CD4-positive, alpha-beta memory T cell (primary cell): ENCODE measurements around the gene SARS1. TPM values are rescaled to one million over a fixed set of nuclear protein-coding genes. Genes with fewer than 3 reads are reported as not detected.

Experiments
- CTCF ChIA-PET: fragments of 350-600 bp; sonication (Branson Sonifier 250); formaldehyde crosslinking; loops from one replicate; lab custom pipeline; 2021; ENCODE audit warnings: inconsistent platforms; ENCODE audit not compliant: partially characterized antibody; lab: Charles Lee
- POLR2A ChIA-PET: fragments of 350-600 bp; sonication (Branson Sonifier 250); formaldehyde crosslinking; loops from one replicate; lab custom pipeline; 2021; ENCODE audit not compliant: partially characterized antibody; lab: Charles Lee
- DNase-seq, 5 donors: peaks; one replicate each; pipeline versions ENCODE4 v3.0.0 to v3.0.0-alpha.2; 2020 to 2022; ENCODE audit warnings: mixed read lengths in 1 of 5
- H3K27ac ChIP-seq: one replicate; pipeline ENCODE4 v1.7.0; 2013; ENCODE audit warnings: low read depth, low read length
- H3K27me3 ChIP-seq: 2 replicates; pipeline ENCODE4 v1.7.0; 2013; ENCODE audit warnings: mild to moderate bottlenecking, low read length, moderate library complexity; ENCODE audit not compliant: insufficient read depth
- H3K36me3 ChIP-seq: 2 replicates; pipeline ENCODE4 v1.7.0; 2013; ENCODE audit warnings: mild to moderate bottlenecking, low read length, moderate library complexity; ENCODE audit not compliant: insufficient read depth
- H3K4me1 ChIP-seq: 2 replicates; pipeline ENCODE4 v1.7.0; 2013; ENCODE audit warnings: mild to moderate bottlenecking, low read length, moderate library complexity; ENCODE audit not compliant: insufficient read depth
- H3K4me3 ChIP-seq, 2 donors: one replicate each; pipeline ENCODE4 v1.7.0; 2013; ENCODE audit warnings: low read length in 2 of 2, mild to moderate bottlenecking in 1 of 2
- H3K9me3 ChIP-seq, 2 donors: one replicate each; pipeline ENCODE4 v1.7.0; 2013; ENCODE audit warnings: low read length in 2 of 2, control low read depth in 1 of 2; ENCODE audit not compliant: control insufficient read depth in 1 of 2
- H3K27ac Mint-ChIP-seq, 7 donors: one replicate each; pipeline ENCODE4 v1.8.0; 2020 to 2021; ENCODE audit warnings: mixed read lengths in 7 of 7, mild to moderate bottlenecking in 6 of 7, inconsistent platforms in 3 of 7, moderate library complexity in 3 of 7
- H3K27me3 Mint-ChIP-seq, 2 donors: one replicate each; pipeline ENCODE4 v1.8.0; 2020 to 2021; ENCODE audit warnings: mixed read lengths in 2 of 2
- H3K36me3 Mint-ChIP-seq, 2 donors: one replicate each; pipeline ENCODE4 v1.8.0; 2020 to 2021; ENCODE audit warnings: mixed read lengths in 2 of 2, inconsistent platforms in 1 of 2, mild to moderate bottlenecking in 1 of 2
- H3K4me1 Mint-ChIP-seq, 4 donors: one replicate each; pipeline ENCODE4 v1.8.0; 2020 to 2021; ENCODE audit warnings: mixed read lengths in 4 of 4, mild to moderate bottlenecking in 1 of 4
- H3K4me3 Mint-ChIP-seq, 8 donors: one replicate each; pipeline ENCODE4 v1.8.0; 2020 to 2021; ENCODE audit warnings: mixed read lengths in 8 of 8, mild to moderate bottlenecking in 7 of 8, moderate library complexity in 6 of 8, inconsistent platforms in 3 of 8
- H3K9me3 Mint-ChIP-seq, 8 donors: one replicate each; pipeline ENCODE4 v1.8.0; 2020 to 2021; ENCODE audit warnings: mixed read lengths in 8 of 8, mild to moderate bottlenecking in 5 of 8, inconsistent platforms in 3 of 8, moderate library complexity in 1 of 8
- intact Hi-C: fragments of 100-400 bp; cut with micrococcal nuclease; formaldehyde crosslinking; loops from one replicate; pipeline ENCODE4 v1.15.1; 2023
- polyA plus RNA-seq, 2 donors: library from polyadenylated mRNA; unstranded; fragments of 300-500 nt; fragmentation: Illumina TruSeq; gene quantifications; one replicate each; pipeline ENCODE4 v1.2.3, GENCODE V29; 2021
- total RNA-seq, 2 experiments: library from RNA; stranded (reverse); gene quantifications; one replicate each; pipeline ENCODE4 v1.2.3, GENCODE V29; 2021

The SARS1 gene
- total and polyA plus RNA-seq, 4 experiments from 2014 or later = 153 to 199 (median 184) TPM

DNA sequence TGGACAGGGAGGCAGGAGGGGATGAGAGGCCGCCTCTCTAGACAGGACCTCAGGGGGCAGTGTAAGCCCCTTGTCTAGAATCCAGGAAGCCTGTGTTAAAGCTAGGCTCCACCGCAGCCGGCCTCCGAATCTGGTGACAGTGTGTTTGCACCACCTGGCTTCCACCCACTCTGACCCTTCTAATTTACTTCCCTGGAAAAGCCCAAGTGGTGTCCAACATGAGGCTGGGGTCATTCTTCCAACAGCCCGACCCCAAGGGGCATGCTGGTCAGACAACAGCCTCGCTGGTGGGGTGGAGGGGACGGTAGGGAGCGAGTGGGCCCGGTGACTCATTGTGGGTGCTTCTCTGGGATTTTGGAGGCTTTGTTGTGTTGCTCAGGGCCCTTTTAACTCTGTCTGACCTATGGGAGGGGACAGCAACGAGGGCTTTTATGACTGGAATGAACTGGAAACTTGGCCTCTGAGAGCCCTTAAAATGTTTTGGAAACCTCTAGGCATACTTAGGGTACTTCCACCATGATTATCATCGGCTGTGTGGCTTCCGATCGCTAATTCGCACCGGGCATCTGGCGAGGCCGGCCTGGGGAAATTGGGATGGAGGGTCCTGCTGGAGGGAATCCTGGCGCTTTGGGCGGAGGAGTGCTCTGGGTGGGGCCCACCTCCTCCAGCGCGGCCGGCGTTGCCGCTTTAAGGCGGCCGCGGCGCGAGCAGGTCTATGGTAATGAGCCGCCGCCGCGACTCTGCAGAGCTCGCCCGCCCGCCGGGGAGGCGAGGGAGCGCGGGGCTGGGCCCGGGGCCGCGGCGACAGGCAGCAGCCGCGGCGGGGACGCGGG is 35.3 kb downstream of the SARS1 start, which contains the start of gene CELSR2:
TSS of gene CELSR2 (plus strand) at position 743 of the 833 bp plus-strand sequence. CDS start 541 bp downstream, outside the sequence.
- Histone ChIP-seq H3K9me3 (no peaks in the 10 kb centered on the region), H3K4me1 (peaks cover 18% of the 10 kb centered on the region), H3K27me3 (no peaks in the 10 kb centered on the region), H3K4me3 (peak within 1 kb of the TSS in 1 of 2 donors; percentile 34), H3K27ac (no peak within 1 kb of the TSS), H3K36me3 (no peaks in the 10 kb centered on the region)
- peak within 1 kb of the TSS; percentile 69 to 82 (median 79) for H3K4me3 Mint-ChIP-seq
- peak within 1 kb of the TSS in 3 of 7 donors; percentile 12 to 66 (median 48) for H3K27ac Mint-ChIP-seq
- DNase-seq = peak; percentile 57 to 71 (median 64)
- H3K36me3 Mint-ChIP-seq = no peaks in the 10 kb centered on the region
- H3K9me3 Mint-ChIP-seq = no peaks in the 10 kb centered on the region
- ChIA-PET CTCF (interaction anchor here (0.8 to 1.5 kb wide), 2 partner anchors 34 to 392 kb away, joined by 3 read pairs; partner anchors contain the start of gene PSRC1), POLR2A (interaction anchor here (0.6 to 1.5 kb wide), 5 partner anchors 8 to 283 kb away, joined by 3 to 6 read pairs (median 3); partner anchors contain the start of gene PSRC1)
- H3K4me1 Mint-ChIP-seq = peaks cover 6 to 17% (median 9%) of the 10 kb centered on the region in 4 donors
- intact Hi-C loops = loop anchor here (1.0 kb wide), 1 partner anchor 8 kb away; no protein-coding TSS in a partner anchor
- H3K27me3 Mint-ChIP-seq = peaks cover 6 to 15% of the 10 kb centered on the region in 2 donors

GRCh38 chr1:109249654-109250401 is 36.1 kb downstream of the SARS1 start:
- DNase-seq = peak in 1 of 5 donors; percentile 22
- Mint-ChIP-seq H3K27ac (peak overlapping the region in 1 of 7 donors; percentile 30), H3K9me3 (no peaks in the 10 kb centered on the region), H3K36me3 (no peaks in the 10 kb centered on the region), H3K4me1 (peaks cover 6 to 17% (median 8%) of the 10 kb centered on the region in 4 donors), H3K27me3 (peaks cover 1 to 9% of the 10 kb centered on the region in 2 donors), H3K4me3 (peak overlapping the region; percentile 30 to 82 (median 66))
- Histone ChIP-seq H3K4me1 (peaks cover 22% of the 10 kb centered on the region), H3K27me3 (no peaks in the 10 kb centered on the region), H3K27ac (no peak overlapping the region), H3K36me3 (no peaks in the 10 kb centered on the region), H3K4me3 (no peak overlapping the region), H3K9me3 (no peaks in the 10 kb centered on the region)
- CTCF ChIA-PET = interaction anchor here (1.5 kb wide), 1 partner anchor 33 kb away, joined by 3 read pairs; the partner anchor contains the start of gene PSRC1
- intact Hi-C loops = loop anchor here (1.0 kb wide), 1 partner anchor 9 kb away; no protein-coding TSS in a partner anchor
- POLR2A ChIA-PET = interaction anchor here (1.1 to 1.5 kb wide), 6 partner anchors 9 to 784 kb away, joined by 3 to 6 read pairs (median 4); partner anchors contain the start of genes PSRC1, SARS1 and STRIP1

DNA sequence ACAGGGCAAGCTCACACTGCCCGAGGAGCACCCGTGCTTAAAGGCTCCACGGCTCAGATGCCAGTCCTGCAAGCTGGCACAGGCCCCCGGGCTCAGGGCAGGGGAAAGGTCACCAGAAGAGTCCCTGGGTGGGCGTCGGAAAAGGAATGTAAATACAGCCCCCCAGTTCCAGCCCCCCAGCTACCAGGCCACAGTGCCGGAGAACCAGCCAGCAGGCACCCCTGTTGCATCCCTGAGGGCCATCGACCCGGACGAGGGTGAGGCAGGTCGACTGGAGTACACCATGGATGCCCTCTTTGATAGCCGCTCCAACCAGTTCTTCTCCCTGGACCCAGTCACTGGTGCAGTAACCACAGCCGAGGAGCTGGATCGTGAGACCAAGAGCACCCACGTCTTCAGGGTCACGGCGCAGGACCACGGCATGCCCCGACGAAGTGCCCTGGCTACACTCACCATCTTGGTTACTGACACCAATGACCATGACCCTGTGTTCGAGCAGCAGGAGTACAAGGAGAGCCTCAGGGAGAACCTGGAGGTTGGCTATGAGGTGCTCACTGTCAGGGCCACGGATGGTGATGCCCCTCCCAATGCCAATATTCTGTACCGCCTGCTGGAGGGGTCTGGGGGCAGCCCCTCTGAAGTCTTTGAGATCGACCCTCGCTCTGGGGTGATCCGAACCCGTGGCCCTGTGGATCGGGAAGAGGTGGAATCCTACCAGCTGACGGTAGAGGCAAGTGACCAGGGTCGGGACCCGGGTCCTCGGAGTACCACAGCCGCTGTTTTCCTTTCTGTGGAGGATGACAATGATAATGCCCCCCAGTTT is 36.9 kb downstream of the SARS1 start:
- Histone ChIP-seq H3K27me3 (no peaks in the 10 kb centered on the region), H3K9me3 (no peaks in the 10 kb centered on the region), H3K4me1 (peaks cover 22% of the 10 kb centered on the region), H3K4me3 (no peak overlapping the region), H3K27ac (no peak overlapping the region), H3K36me3 (no peaks in the 10 kb centered on the region)
- intact Hi-C loops = no loop called here
- POLR2A ChIA-PET = interaction anchor here (0.9 to 1.5 kb wide), 6 partner anchors 10 to 784 kb away, joined by 3 to 6 read pairs (median 4); partner anchors contain the start of genes PSRC1, SARS1 and STRIP1
- Mint-ChIP-seq H3K27ac (peak overlapping the region in 1 of 7 donors; percentile 47), H3K36me3 (no peaks in the 10 kb centered on the region), H3K4me3 (peak overlapping the region in 7 of 8 donors; percentile 15 to 79 (median 62)), H3K9me3 (no peaks in the 10 kb centered on the region), H3K4me1 (peaks cover 6 to 17% (median 8%) of the 10 kb centered on the region in 4 donors), H3K27me3 (peaks cover 1 to 9% of the 10 kb centered on the region in 2 donors)
- DNase-seq = peak in 1 of 5 donors; percentile 35
- CTCF ChIA-PET = interaction anchor here (1.5 kb wide), 1 partner anchor 33 kb away, joined by 3 read pairs; the partner anchor contains the start of gene PSRC1

- H3K27me3 Mint-ChIP-seq = peaks cover 1 to 7% of the 10 kb centered on the region in 2 donors
- H3K4me3 Mint-ChIP-seq = peak overlapping the region in 6 of 8 donors; percentile 10 to 59 (median 40)
- H3K27ac Mint-ChIP-seq = peak overlapping the region in 2 of 7 donors; percentile 16 to 47
- no peak overlapping the region for H3K4me3 ChIP-seq
- CTCF ChIA-PET = interaction anchor here (1.7 kb wide), 1 partner anchor 13 kb away, joined by 5 read pairs; no protein-coding TSS in a partner anchor
- no peaks in the 10 kb centered on the region for H3K36me3 ChIP-seq
- no peaks in the 10 kb centered on the region for H3K36me3 Mint-ChIP-seq
- H3K4me1 Mint-ChIP-seq = peaks cover 8 to 17% (median 8%) of the 10 kb centered on the region in 4 donors
- no peaks in the 10 kb centered on the region for H3K9me3 ChIP-seq
- POLR2A ChIA-PET = interaction anchor here (0.9 to 1.4 kb wide), 2 partner anchors 37 to 783 kb away, joined by 3 read pairs; partner anchors contain the start of genes SARS1 and STRIP1
- peak in 1 of 5 donors; percentile 25 for DNase-seq
- H3K4me1 ChIP-seq = peaks cover 22% of the 10 kb centered on the region
- H3K9me3 Mint-ChIP-seq = no peaks in the 10 kb centered on the region
- intact Hi-C loops = no loop called here
- H3K27me3 ChIP-seq = no peaks in the 10 kb centered on the region
- no peak overlapping the region for H3K27ac ChIP-seq
These were observed 37.8 kb downstream of the SARS1 start for GRCh38 chr1:109251277-109252166.

DNA sequence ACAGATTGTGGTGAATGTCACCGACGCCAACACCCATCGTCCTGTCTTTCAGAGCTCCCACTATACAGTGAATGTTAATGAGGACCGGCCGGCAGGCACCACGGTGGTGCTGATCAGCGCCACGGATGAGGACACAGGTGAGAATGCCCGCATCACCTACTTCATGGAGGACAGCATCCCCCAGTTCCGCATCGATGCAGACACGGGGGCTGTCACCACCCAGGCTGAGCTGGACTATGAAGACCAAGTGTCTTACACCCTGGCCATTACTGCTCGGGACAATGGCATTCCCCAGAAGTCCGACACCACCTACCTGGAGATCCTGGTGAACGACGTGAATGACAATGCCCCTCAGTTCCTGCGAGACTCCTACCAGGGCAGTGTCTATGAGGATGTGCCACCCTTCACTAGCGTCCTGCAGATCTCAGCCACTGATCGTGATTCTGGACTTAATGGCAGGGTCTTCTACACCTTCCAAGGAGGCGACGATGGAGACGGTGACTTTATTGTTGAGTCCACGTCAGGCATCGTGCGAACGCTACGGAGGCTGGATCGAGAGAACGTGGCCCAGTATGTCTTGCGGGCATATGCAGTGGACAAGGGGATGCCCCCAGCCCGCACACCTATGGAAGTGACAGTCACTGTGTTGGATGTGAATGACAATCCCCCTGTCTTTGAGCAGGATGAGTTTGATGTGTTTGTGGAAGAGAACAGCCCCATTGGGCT is 38.6 kb downstream of the SARS1 start:
- DNase-seq = no peak
- ChIA-PET CTCF (interaction anchor here (1.7 kb wide), 1 partner anchor 12 kb away, joined by 5 read pairs; no protein-coding TSS in a partner anchor), POLR2A (no interaction called here)
- Histone ChIP-seq H3K9me3 (no peaks in the 10 kb centered on the region), H3K27ac (no peak overlapping the region), H3K27me3 (no peaks in the 10 kb centered on the region), H3K36me3 (no peaks in the 10 kb centered on the region), H3K4me3 (no peak overlapping the region), H3K4me1 (peaks cover 22% of the 10 kb centered on the region)
- H3K9me3 Mint-ChIP-seq = peaks cover 0 to 2% (median 0%) of the 10 kb centered on the region in 8 donors
- peaks cover 8 to 17% (median 11%) of the 10 kb centered on the region in 4 donors for H3K4me1 Mint-ChIP-seq
- H3K27ac Mint-ChIP-seq = no peak overlapping the region
- H3K36me3 Mint-ChIP-seq = no peaks in the 10 kb centered on the region
- intact Hi-C loops = no loop called here
- H3K4me3 Mint-ChIP-seq = peak overlapping the region in 2 of 8 donors; percentile 13 to 23
- H3K27me3 Mint-ChIP-seq = peaks cover 1 to 5% of the 10 kb centered on the region in 2 donors
